Tibial nerve (tissue), 4 donors: ENCODE results near the gene RP9. TPM values are rescaled to one million over a fixed set of nuclear protein-coding genes. Genes with fewer than 3 reads are reported as not detected.

Source experiments
- DNase-seq, 2 donors: peaks; one replicate each; pipeline ENCODE4 v3.0.0-alpha.2; 2019; ENCODE audit warnings: low spot score in 2 of 2
- H3K27ac ChIP-seq, 4 donors: fragments of 200-600 bp; sonication (generic) in 3 of 4; one replicate each; pipeline ENCODE4 v1.5.1; 2017 to 2019; ENCODE audit warnings: mild to moderate bottlenecking in 1 of 4
- H3K27me3 ChIP-seq, 2 donors: fragments of 200-600 bp; sonication (generic) in 1 of 2; one replicate each; pipeline versions ENCODE4 v1.5.1 to v1.6.0; 2017 to 2019
- H3K36me3 ChIP-seq, 3 donors: fragments of 200-600 bp; sonication (generic); one replicate each; pipeline ENCODE4 v1.5.1; 2018 to 2019
- H3K4me1 ChIP-seq, 4 donors: fragments of 200-600 bp; sonication (generic) in 3 of 4; one replicate each; pipeline ENCODE4 v1.5.1; 2017 to 2019
- H3K4me3 ChIP-seq, 4 donors: fragments of 200-600 bp; sonication (generic) in 3 of 4; one replicate each; pipeline ENCODE4 v1.5.1; 2017 to 2019; ENCODE audit warnings: mild to moderate bottlenecking in 1 of 4, moderate library complexity in 1 of 4
- H3K9me3 ChIP-seq, 4 donors: fragments of 200-600 bp; sonication (generic) in 3 of 4; one replicate each; pipeline ENCODE4 v1.5.1; 2017 to 2019
- CTCF ChIP-seq, 5 experiments: fragments of 200-600 bp in 3 of 5; fragments of 450-650 bp in 2 of 5; sonication (generic) in 3 of 5; IDR thresholded peaks; one replicate each; pipeline ENCODE4 v1.5.1; 2016 to 2019; ENCODE audit warnings: antibody characterized with exemption in 5 of 5, mild to moderate bottlenecking in 3 of 5, moderate library complexity in 2 of 5
- EP300 ChIP-seq, 2 donors: sonication (generic); formaldehyde crosslinking; IDR thresholded peaks; one replicate each; pipeline ENCODE4 v1.6.1; 2017; ENCODE audit warnings: antibody characterized with exemption in 2 of 2, mild to moderate bottlenecking in 1 of 2
- POLR2A ChIP-seq, 2 donors: fragments of 450-650 bp; IDR thresholded peaks; one replicate each; pipeline ENCODE4 v1.6.1; 2017; ENCODE audit warnings: antibody characterized with exemption in 2 of 2, mild to moderate bottlenecking in 2 of 2, moderate library complexity in 2 of 2
- WGBS, 2 donors: methylation state at CpG; one replicate each; pipeline ENCODE4 v1.1.5; 2018; 5-methylcytosine and 5-hydroxymethylcytosine counted together
- total RNA-seq, 4 donors: library from RNA; depleted of rRNA; stranded (reverse); fragments of >200 nt; gene quantifications; one replicate each; pipeline ENCODE4 v1.1.0, GENCODE V29; 2016

The RP9 gene
- total RNA-seq, 4 donors from 2014 or later: 7.5 to 22.9 (median 16.9) TPM

GRCh38 chr7:33128631-33128989 lies 19.4 kb upstream of the RP9 start:
- TF ChIP-seq EP300 (IDR thresholded peaks at IDR 0.05) (no peak), POLR2A (IDR thresholded peaks at IDR 0.05) (no peak), CTCF (IDR thresholded peaks at IDR 0.05) (no peak)
- Histone ChIP-seq H3K27ac (peak overlapping the region; percentile 82 to 92 (median 84)), H3K4me3 (peak overlapping the region; percentile 58 to 89 (median 76)), H3K27me3 (no peaks in the 10 kb centered on the region), H3K36me3 (no peaks in the 10 kb centered on the region), H3K4me1 (peaks cover 0 to 34% (median 12%) of the 10 kb centered on the region in 4 donors), H3K9me3 (no peaks in the 10 kb centered on the region)
- WGBS, 2 donors: 0% methylated on average over 3 of the region's 3 CpGs
- DNase-seq: no peak

- TF ChIP-seq POLR2A (IDR thresholded peaks at IDR 0.05) (no peak), CTCF (IDR thresholded peaks at IDR 0.05) (no peak), EP300 (IDR thresholded peaks at IDR 0.05) (no peak)
- no peak for DNase-seq
- H3K9me3 ChIP-seq: no peaks in the 10 kb centered on the region
- no peaks in the 10 kb centered on the region for H3K36me3 ChIP-seq
- no peak overlapping the region for H3K4me3 ChIP-seq
- 56 to 61% methylated on average over 2 of the region's 2 CpGs for WGBS, 2 donors
- no peak overlapping the region for H3K27ac ChIP-seq
- peaks cover 0 to 27% (median 12%) of the 10 kb centered on the region in 4 donors for H3K4me1 ChIP-seq
- no peaks in the 10 kb centered on the region for H3K27me3 ChIP-seq
These were observed 17.9 kb upstream of the RP9 start for GRCh38 chr7:33127085-33127484.

- no peaks in the 10 kb centered on the region for H3K27me3 ChIP-seq
- WGBS, 2 donors: 94 to 95% methylated on average over 3 of the region's 3 CpGs
These were observed 9.2 kb upstream of the RP9 start for GRCh38 chr7:33118383-33118782.

GRCh38 chr7:33114976-33115375 lies 5.8 kb upstream of the RP9 start:
- TF ChIP-seq CTCF (IDR thresholded peaks at IDR 0.05) (no peak), POLR2A (IDR thresholded peaks at IDR 0.05) (no peak), EP300 (IDR thresholded peaks at IDR 0.05) (no peak)
- no peak for DNase-seq
- no peaks in the 10 kb centered on the region for H3K27me3 ChIP-seq

More at GRCh38 chr7:33118383-33118782, 9.2 kb upstream of the RP9 start:
- no peak overlapping the region for H3K27ac ChIP-seq
- H3K4me1 ChIP-seq: no peaks in the 10 kb centered on the region
- TF ChIP-seq EP300 (IDR thresholded peaks at IDR 0.05): no peak
- no peak for TF ChIP-seq POLR2A (IDR thresholded peaks at IDR 0.05)
- no peak for TF ChIP-seq CTCF (IDR thresholded peaks at IDR 0.05)
- H3K9me3 ChIP-seq: peaks cover 0 to 14% (median 2%) of the 10 kb centered on the region in 4 donors
- H3K36me3 ChIP-seq: no peaks in the 10 kb centered on the region
- no peak overlapping the region for H3K4me3 ChIP-seq
- DNase-seq: no peak

GRCh38 chr7:33111614-33112013 lies 2.4 kb upstream of the RP9 start:
- H3K4me3 ChIP-seq: no peak overlapping the region
- no peak for TF ChIP-seq CTCF (IDR thresholded peaks at IDR 0.05)
- no peak for TF ChIP-seq POLR2A (IDR thresholded peaks at IDR 0.05)
- no peak for TF ChIP-seq EP300 (IDR thresholded peaks at IDR 0.05)
- H3K36me3 ChIP-seq: no peaks in the 10 kb centered on the region
- H3K27ac ChIP-seq: no peak overlapping the region
- no peak for DNase-seq
- peaks cover 4 to 31% (median 14%) of the 10 kb centered on the region in 4 donors for H3K4me1 ChIP-seq
- WGBS, 2 donors: 66 to 72% methylated on average over 3 of the region's 3 CpGs
- no peaks in the 10 kb centered on the region for H3K27me3 ChIP-seq
- no peaks in the 10 kb centered on the region for H3K9me3 ChIP-seq

More at GRCh38 chr7:33114976-33115375, 5.8 kb upstream of the RP9 start:
- no peak overlapping the region for H3K4me3 ChIP-seq
- peaks cover 0 to 5% (median 0%) of the 10 kb centered on the region in 4 donors for H3K4me1 ChIP-seq
- H3K9me3 ChIP-seq: peaks cover 0 to 14% (median 2%) of the 10 kb centered on the region in 4 donors
- H3K36me3 ChIP-seq: no peaks in the 10 kb centered on the region
- H3K27ac ChIP-seq: no peak overlapping the region
